H1 (cell line): Measurements from ENCODE around the gene TNS4. TPM values are rescaled to one million over a fixed set of nuclear protein-coding genes. Genes with fewer than 3 reads are reported as not detected.
A peak's percentile ranks its signal among the peaks of the same experiment; 100 is the strongest.

Experiments
- CTCF ChIA-PET: fragments of 300-600 bp; sonication (Branson Sonifier 250); formaldehyde crosslinking; loops from one replicate; lab custom pipeline; 2021; ENCODE audit not compliant: partially characterized antibody; lab: Charles Lee
- POLR2A ChIA-PET: fragments of 300-600 bp; sonication (Branson Sonifier 250); formaldehyde crosslinking; loops from one replicate; lab custom pipeline; 2021; ENCODE audit warnings: inconsistent platforms; ENCODE audit not compliant: partially characterized antibody; lab: Charles Lee
- DNase-seq, 2 experiments: peaks; one replicate each; pipeline versions ENCODE4 v3.0.0 to v3.0.0-alpha.2; 2010 to 2022; ENCODE audit warnings: low spot score in 2 of 2, low read depth in 1 of 2, mixed read lengths in 1 of 2
- FAIRE-seq: peaks from 2 replicates; lab custom pipeline; 2011; peaks lifted over from hg19 to GRCh38; lab: Jason Lieb, UNC
- H2AFZ ChIP-seq: 2 replicates; pipeline ENCODE4 v1.8.1; 2012; ENCODE audit warnings: low read length, inconsistent platforms
- H2AK5ac ChIP-seq: 2 replicates; pipeline ENCODE4 v1.6.1; 2013; ENCODE audit warnings: low read depth, low read length
- H2BK120ac ChIP-seq: replicated peaks from 2 replicates; pipeline ENCODE3; 2013; ENCODE audit warnings: low read depth, low read length, inconsistent platforms
- H2BK12ac ChIP-seq: 2 replicates; pipeline ENCODE4 v1.6.1; 2013; ENCODE audit warnings: low read depth, low read length
- H2BK15ac ChIP-seq: 2 replicates; pipeline ENCODE4 v1.6.1; 2013; ENCODE audit warnings: low read length
- H2BK20ac ChIP-seq: 2 replicates; pipeline ENCODE4 v1.6.1; 2013; ENCODE audit warnings: low read length
- H2BK5ac ChIP-seq: 2 replicates; pipeline ENCODE4 v1.6.1; 2013; ENCODE audit warnings: low read depth, low read length
- H3K14ac ChIP-seq: 2 replicates; pipeline ENCODE4 v1.6.1; 2013; ENCODE audit warnings: inconsistent platforms; ENCODE audit not compliant: insufficient read length
- H3K18ac ChIP-seq: 2 replicates; pipeline ENCODE4 v1.6.1; 2013; ENCODE audit warnings: low read length; ENCODE audit errors: extremely low read depth
- H3K23ac ChIP-seq: 2 replicates; pipeline ENCODE4 v1.6.1; 2013; ENCODE audit warnings: inconsistent platforms; ENCODE audit not compliant: insufficient read length
- H3K23me2 ChIP-seq: 2 replicates; pipeline ENCODE4 v1.6.1; 2013; ENCODE audit warnings: low read depth, low read length
- H3K27ac ChIP-seq: 2 replicates; pipeline ENCODE4 v1.6.1; 2011; ENCODE audit warnings: low read depth, low read length, inconsistent platforms
- H3K27me3 ChIP-seq, 4 experiments: replicated peaks in 1 of 4; 1 replicate in 1 of 4; 2 replicates in 3 of 4; pipeline versions ENCODE4 v1.6.1 to v1.8.1; 2011 to 2013; ENCODE audit warnings: low read length in 3 of 4, mild to moderate bottlenecking in 3 of 4, inconsistent platforms in 2 of 4, mixed read lengths in 2 of 4, moderate library complexity in 1 of 4; ENCODE audit not compliant: control insufficient read depth in 3 of 4, insufficient read depth in 3 of 4; ENCODE audit errors: extremely low read depth in 1 of 4
- H3K36me3 ChIP-seq, 4 experiments: 2 replicates each; pipeline versions ENCODE4 v1.6.1 to v1.8.1; 2011 to 2013; ENCODE audit warnings: mild to moderate bottlenecking in 4 of 4, low read length in 3 of 4, moderate library complexity in 2 of 4, control low read depth in 1 of 4, inconsistent platforms in 1 of 4; ENCODE audit not compliant: insufficient read depth in 4 of 4, control insufficient read depth in 2 of 4
- H3K4ac ChIP-seq: replicated peaks from 2 replicates; pipeline ENCODE3; 2013; ENCODE audit warnings: low read length, low read depth, mixed read lengths, inconsistent platforms; ENCODE audit not compliant: insufficient read length
- H3K4me1 ChIP-seq, 4 experiments: replicated peaks in 1 of 4; 1 replicate in 1 of 4; 2 replicates in 3 of 4; pipeline versions ENCODE4 v1.6.1 to v1.8.1; 2011 to 2013; ENCODE audit warnings: low read length in 3 of 4, inconsistent platforms in 2 of 4, mixed read lengths in 1 of 4; ENCODE audit not compliant: insufficient read depth in 4 of 4, control insufficient read depth in 3 of 4
- H3K4me2 ChIP-seq, 2 experiments: 2 replicates each; pipeline versions ENCODE4 v1.6.1 to v1.8.1; 2011 to 2013; ENCODE audit warnings: low read depth in 2 of 2, low read length in 2 of 2, control low read depth in 1 of 2, inconsistent platforms in 1 of 2, mild to moderate bottlenecking in 1 of 2; ENCODE audit not compliant: insufficient read depth in 1 of 2
- H3K4me3 ChIP-seq, 4 experiments: fragments of 200-600, 300-600 bp in 1 of 4; sonication (generic), shearing (Covaris generic), sonication (Bioruptor Twin) in 1 of 4; 2 replicates each; pipeline versions ENCODE4 v1.5.1 to v1.8.1; 2011 to 2016; ENCODE audit warnings: low read length in 4 of 4, low read depth in 3 of 4, control low read depth in 2 of 4, inconsistent platforms in 2 of 4, mild to moderate bottlenecking in 2 of 4, mixed read lengths in 1 of 4, moderate library complexity in 1 of 4; ENCODE audit not compliant: insufficient read depth in 2 of 4; ENCODE audit errors: extremely low read depth in 1 of 4
- H3K56ac ChIP-seq: replicated peaks from 2 replicates; pipeline ENCODE3; 2013; ENCODE audit warnings: low read depth, mild to moderate bottlenecking, mixed read lengths, low read length, inconsistent platforms; ENCODE audit not compliant: insufficient read length
- H3K79me1 ChIP-seq: 2 replicates; pipeline ENCODE4 v1.6.1; 2013; ENCODE audit warnings: low read depth, low read length, control low read depth
- H3K79me2 ChIP-seq, 2 experiments: 2 replicates each; pipeline versions ENCODE4 v1.6.1 to v1.8.1; 2012 to 2013; ENCODE audit warnings: low read length in 2 of 2, mild to moderate bottlenecking in 2 of 2, inconsistent platforms in 1 of 2; ENCODE audit not compliant: insufficient read depth in 2 of 2, control insufficient read depth in 1 of 2
- H3K9ac ChIP-seq, 4 experiments: replicated peaks in 1 of 4; 1 replicate in 1 of 4; 2 replicates in 3 of 4; pipeline versions ENCODE4 v1.6.1 to v1.8.1; 2011 to 2013; ENCODE audit warnings: low read depth in 3 of 4, low read length in 3 of 4, control low read depth in 2 of 4, mild to moderate bottlenecking in 2 of 4, moderate library complexity in 2 of 4, inconsistent platforms in 1 of 4; ENCODE audit errors: extremely low read depth in 1 of 4
- H3K9me3 ChIP-seq, 2 experiments: 2 replicates each; pipeline versions ENCODE4 v1.6.1 to v1.8.1; 2012 to 2013; ENCODE audit warnings: mild to moderate bottlenecking in 2 of 2, moderate library complexity in 2 of 2, control low read depth in 1 of 2, inconsistent platforms in 1 of 2, low read depth in 1 of 2, low read length in 1 of 2, mixed read lengths in 1 of 2; ENCODE audit not compliant: insufficient read depth in 2 of 2
- H4K20me1 ChIP-seq, 2 experiments: replicated peaks in 1 of 2; 2 replicates each; pipeline versions ENCODE3 to v1.8.1; 2011 to 2013; ENCODE audit warnings: inconsistent platforms in 2 of 2, low read length in 2 of 2, mild to moderate bottlenecking in 1 of 2; ENCODE audit not compliant: insufficient read depth in 2 of 2, control insufficient read depth in 1 of 2
- H4K5ac ChIP-seq: 2 replicates; pipeline ENCODE4 v1.6.1; 2013; ENCODE audit warnings: low read length, low read depth, mixed read lengths, inconsistent platforms; ENCODE audit not compliant: insufficient read length
- H4K8ac ChIP-seq: 2 replicates; pipeline ENCODE4 v1.8.0; 2013; ENCODE audit warnings: mild to moderate bottlenecking, moderate library complexity, low read length, inconsistent platforms; ENCODE audit not compliant: insufficient read depth; ENCODE audit errors: extremely low read depth
- H4K91ac ChIP-seq: replicated peaks from 2 replicates; pipeline ENCODE3; 2013; ENCODE audit warnings: low read length, mixed read lengths, inconsistent platforms; ENCODE audit not compliant: insufficient read length
- CHD1 ChIP-seq: IDR thresholded peaks from 2 replicates; pipeline ENCODE4 v1.6.1; 2012; ENCODE audit warnings: low read depth, low read length, improper control_type of control experiment
- CREB1 ChIP-seq: IDR thresholded peaks from 2 replicates; pipeline ENCODE4 v1.6.1; 2012; ENCODE audit warnings: inconsistent platforms
- EGR1 ChIP-seq: IDR thresholded peaks from 2 replicates; pipeline ENCODE4 v1.6.1; 2011; ENCODE audit warnings: low read depth, low read length, borderline replicate concordance
- FOSL1 ChIP-seq: IDR thresholded peaks from 2 replicates; pipeline ENCODE4 v1.6.1; 2011; ENCODE audit warnings: mild to moderate bottlenecking, low read depth, low read length, moderate library complexity; ENCODE audit not compliant: insufficient read depth
- GTF2F1 ChIP-seq: IDR thresholded peaks from 2 replicates; pipeline ENCODE4 v1.6.1; 2012; ENCODE audit warnings: low read depth, low read length, improper control_type of control experiment, borderline replicate concordance
- KDM1A ChIP-seq: fragments of 200-600, 300-600 bp; sonication (generic); IDR thresholded peaks from 2 replicates; pipeline ENCODE4 v1.7.1; 2016; ENCODE audit warnings: mild to moderate bottlenecking, low read length, borderline replicate concordance
- KDM4A ChIP-seq: IDR thresholded peaks from one replicate; pipeline ENCODE4 v1.7.1; 2012; ENCODE audit warnings: low read depth, mild to moderate bottlenecking, moderate library complexity, low read length, inconsistent platforms; ENCODE audit not compliant: severe bottlenecking
- MAFK ChIP-seq: IDR thresholded peaks from 2 replicates; pipeline ENCODE4 v1.6.1; 2012; ENCODE audit warnings: low read depth, mild to moderate bottlenecking, improper control_type of control experiment, low read length
- POU5F1 ChIP-seq: IDR thresholded peaks from 2 replicates; pipeline ENCODE4 v1.6.1; 2011; ENCODE audit warnings: low read depth, mild to moderate bottlenecking, low read length, moderate library complexity
- SP2 ChIP-seq: IDR thresholded peaks from 2 replicates; pipeline ENCODE4 v1.6.1; 2012; ENCODE audit warnings: mild to moderate bottlenecking, low read length, inconsistent platforms
- TBP ChIP-seq: IDR thresholded peaks from 2 replicates; pipeline ENCODE4 v1.6.1; 2011; ENCODE audit warnings: low read depth, low read length, improper control_type of control experiment
- WGBS, 2 experiments: shearing (Covaris generic) in 1 of 2; methylation state at CpG; one replicate each; pipeline versions ENCODE4 v1.1.6 to v1.1.7; 2013 to 2015; ENCODE audit warnings: low lambda C conversion rate in 2 of 2, mixed read lengths in 2 of 2, inconsistent platforms in 1 of 2, low coverage in 1 of 2, missing lambda C conversion rate in 1 of 2; ENCODE audit not compliant: insufficient replicate concordance in 2 of 2, insufficient coverage in 1 of 2, insufficient read length in 1 of 2; ENCODE audit errors: extremely low coverage in 1 of 2, missing lambda C conversion rate in 1 of 2; 5-methylcytosine and 5-hydroxymethylcytosine counted together
- polyA plus RNA-seq, 7 experiments: library from polyadenylated mRNA; depleted of rRNA in 3 of 7; stranded (reverse) in 5 of 7; unstranded in 2 of 7; fragments of >200 nt in 5 of 7; fragments of 200-250 nt in 2 of 7; gene quantifications; 1 replicate in 5 of 7; 2 replicates in 1 of 7; 4 replicates in 1 of 7; pipeline versions ENCODE4 v1.2.1 to v1.2.3, GENCODE V29; 2011 to 2013; ENCODE audit warnings: missing spikeins in 2 of 7, mixed read lengths in 2 of 7
- total RNA-seq: library from RNA; stranded (reverse); fragmentation: NEBNext Ultra II Directional; extraction: Animal tissue kit (Norgen Biotek cat#: 25700); gene quantifications from 2 replicates; pipeline ENCODE4 v1.2.1, GENCODE V29; 2021
- TF ChIP-seq, protein P1 (sequence below): IDR thresholded peaks from 2 replicates; pipeline ENCODE4 v1.6.1; 2011; ENCODE audit warnings: low read depth, mild to moderate bottlenecking, low read length; ENCODE audit not compliant: insufficient read depth
- TF ChIP-seq, protein P2 (sequence below): IDR thresholded peaks from 2 replicates; pipeline ENCODE4 v1.6.1; 2012; ENCODE audit warnings: inconsistent platforms

The TNS4 gene
- total and polyA plus RNA-seq, 2 of the 8 experiments (the other 6 are each of a cell fraction or from before 2014, with no cell fraction given): 0.20 to 0.21 TPM

DNA sequence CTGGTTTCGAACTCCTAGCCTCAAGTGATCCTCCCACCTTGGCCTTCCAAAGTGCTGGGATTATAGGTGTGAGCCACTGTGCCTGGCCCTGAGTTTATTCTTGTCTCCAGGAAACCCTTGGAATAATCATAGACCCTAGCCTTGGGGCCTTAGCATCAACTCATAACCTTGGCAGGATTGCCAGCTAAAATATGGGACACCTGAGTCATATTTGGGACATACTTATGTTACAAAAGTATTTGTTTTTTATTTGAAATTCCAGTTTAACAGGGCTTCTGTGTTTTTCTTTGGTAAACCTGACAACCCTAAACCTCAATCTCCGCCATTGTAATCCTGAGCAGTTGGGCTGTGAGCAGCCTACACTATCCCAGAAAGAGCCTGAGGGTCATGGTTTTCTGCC, 28.6 kb upstream of the TNS4 start:
- Histone ChIP-seq H3K79me2 (no peaks in the 10 kb centered on the region), H2BK5ac (no peak overlapping the region), H3K4me3 (no peak overlapping the region), H2BK15ac (no peak overlapping the region), H3K56ac (no peak overlapping the region), H2BK12ac (no peak overlapping the region), H3K4ac (no peak overlapping the region), H3K4me1 (peaks cover 0 to 8% (median 3%) of the 10 kb centered on the region in 4 experiments; a peak in 1 of 7 replicates), H4K5ac (no peak overlapping the region), H3K18ac (no peak overlapping the region), H4K8ac (no peak overlapping the region), H4K91ac (no peak overlapping the region), H2BK20ac (no peak overlapping the region), H3K27ac (no peak overlapping the region), H2AFZ (0 out of 2 replicates have a peak overlapping the region, but pooled peaks have one; percentile 27), H3K9me3 (peaks cover 0 to 5% of the 10 kb centered on the region in 2 experiments; a peak in 1 of 4 replicates), H3K14ac (no peak overlapping the region), H3K79me1 (no peaks in the 10 kb centered on the region), H3K9ac (no peak overlapping the region), H3K23ac (no peak overlapping the region), H4K20me1 (no peaks in the 10 kb centered on the region), H3K36me3 (no peaks in the 10 kb centered on the region), H3K23me2 (peaks cover 3% of the 10 kb centered on the region; the same call in 1 of the 2 replicates), H3K27me3 (no peaks in the 10 kb centered on the region), H3K4me2 (no peak overlapping the region), H2BK120ac (no peak overlapping the region), H2AK5ac (no peak overlapping the region)
- ChIA-PET CTCF (interaction anchor here (0.9 to 19.4 kb wide), 8 partner anchors 21 to 123 kb away, joined by 3 to 435 read pairs (median 42); partner anchors contain the start of genes IGFBP4 and TOP2A), POLR2A (no interaction called here)
- WGBS, 2 experiments: 87% methylated on average over 2 of the region's 2 CpGs; no CpG with 5 or more reads in 1 of the 2 experiments
- FAIRE-seq (no peak), DNase-seq (no peak)
- no peak for TF ChIP-seq GTF2F1
- TF ChIP-seq KDM4A: no peak
- TF ChIP-seq MAFK: no peak
- no peak for TF ChIP-seq EGR1
- TF ChIP-seq, protein P1, sequence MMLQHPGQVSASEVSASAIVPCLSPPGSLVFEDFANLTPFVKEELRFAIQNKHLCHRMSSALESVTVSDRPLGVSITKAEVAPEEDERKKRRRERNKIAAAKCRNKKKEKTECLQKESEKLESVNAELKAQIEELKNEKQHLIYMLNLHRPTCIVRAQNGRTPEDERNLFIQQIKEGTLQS: no peak
- no peak for TF ChIP-seq SP2
- TF ChIP-seq POU5F1: no peak
- TF ChIP-seq, protein P2, sequence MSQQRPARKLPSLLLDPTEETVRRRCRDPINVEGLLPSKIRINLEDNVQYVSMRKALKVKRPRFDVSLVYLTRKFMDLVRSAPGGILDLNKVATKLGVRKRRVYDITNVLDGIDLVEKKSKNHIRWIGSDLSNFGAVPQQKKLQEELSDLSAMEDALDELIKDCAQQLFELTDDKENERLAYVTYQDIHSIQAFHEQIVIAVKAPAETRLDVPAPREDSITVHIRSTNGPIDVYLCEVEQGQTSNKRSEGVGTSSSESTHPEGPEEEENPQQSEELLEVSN: no peak
- TF ChIP-seq FOSL1: no peak
- no peak for TF ChIP-seq CREB1
- TF ChIP-seq TBP: no peak
- TF ChIP-seq CHD1: no peak
- TF ChIP-seq KDM1A: no peak
